Frontal cortex (tissue), 4 donors: ENCODE data around the gene COL13A1. TPM values are rescaled to one million over a fixed set of nuclear protein-coding genes. Genes with fewer than 3 reads are reported as not detected.

Experiments used
- DNase-seq, 2 donors: peaks; one replicate each; pipeline ENCODE4 v3.0.0; 2012; ENCODE audit warnings: low spot score in 2 of 2
- FAIRE-seq: peaks from 2 replicates; lab custom pipeline; 2012; peaks lifted over from hg19 to GRCh38; lab: Jason Lieb, UNC
- total RNA-seq: library from RNA; depleted of rRNA; stranded (reverse); fragments of >200 nt; gene quantifications from one replicate; pipeline ENCODE4 v1.2.3, GENCODE V29; 2014
- donor health status: control.
- donor health status: control.
- donor health status: control.

COL13A1 gene
- total RNA-seq, 1 donor from 2014 or later, result 2.0 TPM

DNA sequence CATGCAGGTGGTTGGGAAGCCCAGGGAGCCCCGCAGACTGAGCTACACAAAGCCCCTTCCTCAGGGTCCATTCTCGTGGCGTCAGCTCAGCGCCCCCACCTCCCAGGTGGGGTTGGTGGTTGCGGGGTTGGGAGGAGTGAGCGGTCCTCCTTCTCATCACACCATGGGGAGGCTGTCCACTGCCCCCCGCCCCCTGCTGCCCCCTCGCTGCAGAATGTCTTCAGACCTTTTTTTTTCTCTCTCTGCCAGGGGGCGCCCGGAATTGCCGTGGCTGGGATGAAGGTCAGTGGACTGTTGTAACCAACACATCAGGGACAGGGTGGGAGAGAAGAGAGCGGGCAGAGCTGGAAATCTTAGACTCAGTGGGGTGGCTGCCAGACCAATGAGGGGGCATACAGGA is 116.3 kb downstream of the COL13A1 start:
- FAIRE-seq, result no peak
- DNase-seq, result no peak

DNA sequence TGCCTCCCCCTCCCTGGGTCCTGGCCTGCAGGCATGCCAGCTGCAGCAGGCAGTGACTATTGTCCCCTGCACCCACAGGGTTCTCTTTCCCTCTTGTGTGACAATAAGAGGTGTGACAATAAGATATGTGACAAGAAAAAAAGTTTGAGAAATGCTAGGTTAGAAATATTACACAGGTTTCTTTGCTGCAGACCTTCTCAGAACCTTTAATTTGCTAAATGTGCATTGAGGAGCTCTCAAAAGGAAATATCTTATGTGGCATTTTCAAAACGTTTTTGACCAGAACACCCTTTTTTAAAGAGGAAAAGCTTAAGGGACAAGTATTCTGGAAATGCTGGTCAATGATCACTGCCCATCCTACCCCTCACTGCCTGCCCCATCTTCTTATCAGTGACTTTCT is 117.5 kb downstream of the COL13A1 start:
- DNase-seq, result no peak
- FAIRE-seq, result no peak

- no peak for DNase-seq
- no peak for FAIRE-seq
Measured at GRCh38 chr10:69925111-69925510, 123.4 kb downstream of the COL13A1 start.

GRCh38 chr10:69928339-69928738 is 126.6 kb downstream of the COL13A1 start:
- no peak for DNase-seq
- no peak for FAIRE-seq

DNA sequence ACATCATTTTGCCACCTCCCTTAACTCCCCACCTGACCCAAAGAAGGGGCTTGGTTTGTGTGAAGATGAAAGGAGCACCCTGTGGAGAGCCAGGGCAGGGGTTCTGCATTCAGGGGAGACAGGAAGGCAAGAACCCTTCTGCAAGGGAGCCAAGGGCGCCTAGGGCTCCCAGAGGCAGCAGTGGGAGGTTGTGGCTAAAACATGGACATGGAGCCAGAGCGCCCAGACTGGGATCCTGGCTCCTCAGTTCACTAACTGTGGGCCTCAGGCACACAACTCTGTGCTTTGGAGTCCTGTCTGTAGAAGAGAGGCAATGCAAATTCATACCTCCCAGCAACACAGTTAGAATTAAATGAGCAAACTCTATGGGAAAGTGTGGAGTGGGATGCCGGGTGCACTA is 127.9 kb downstream of the COL13A1 start:
- FAIRE-seq, result no peak

DNA sequence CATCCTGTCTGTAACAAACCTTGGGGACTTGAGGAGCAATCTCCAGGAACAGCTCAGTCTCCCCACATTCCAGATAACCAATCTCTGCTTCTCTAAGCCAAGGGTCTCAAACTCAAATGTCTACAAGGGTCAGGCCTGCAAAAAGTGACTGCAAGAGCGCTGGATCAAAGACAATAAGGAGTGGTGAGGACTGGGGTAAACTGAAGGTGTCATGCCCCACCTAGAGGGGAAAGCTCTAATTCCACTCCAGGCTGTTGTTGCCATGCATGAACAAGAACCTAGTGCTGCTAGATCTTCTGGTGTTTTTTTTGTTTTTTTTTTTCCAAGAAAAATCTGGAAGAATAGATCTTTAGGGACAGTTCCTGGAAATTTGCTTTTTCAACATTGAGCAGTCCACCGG is 133.1 kb downstream of the COL13A1 start:
- FAIRE-seq, result no peak
- no peak for DNase-seq

More for the DNA sequence above, 127.9 kb downstream of the COL13A1 start:
- no peak for DNase-seq

DNA sequence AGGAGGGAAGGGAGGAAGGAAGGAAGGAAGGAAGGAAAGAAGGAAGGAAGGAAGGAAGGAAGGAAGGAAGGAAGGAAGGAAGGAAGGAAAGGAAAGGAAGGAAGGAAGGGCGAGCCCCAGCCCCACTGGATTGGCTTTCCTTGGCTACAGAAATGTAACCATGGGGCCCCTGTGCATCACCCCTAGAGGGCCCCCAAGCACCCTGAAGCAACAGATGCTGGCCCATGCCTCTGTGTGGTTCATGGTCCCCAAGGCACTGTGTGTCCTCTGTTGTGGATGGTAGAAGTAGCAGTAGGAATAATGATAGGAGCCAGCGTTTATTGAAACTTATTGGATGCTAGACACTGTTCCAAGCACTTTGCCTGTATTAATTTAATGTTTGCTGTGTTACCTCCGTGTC is 134.4 kb downstream of the COL13A1 start:
- no peak for DNase-seq

DNA sequence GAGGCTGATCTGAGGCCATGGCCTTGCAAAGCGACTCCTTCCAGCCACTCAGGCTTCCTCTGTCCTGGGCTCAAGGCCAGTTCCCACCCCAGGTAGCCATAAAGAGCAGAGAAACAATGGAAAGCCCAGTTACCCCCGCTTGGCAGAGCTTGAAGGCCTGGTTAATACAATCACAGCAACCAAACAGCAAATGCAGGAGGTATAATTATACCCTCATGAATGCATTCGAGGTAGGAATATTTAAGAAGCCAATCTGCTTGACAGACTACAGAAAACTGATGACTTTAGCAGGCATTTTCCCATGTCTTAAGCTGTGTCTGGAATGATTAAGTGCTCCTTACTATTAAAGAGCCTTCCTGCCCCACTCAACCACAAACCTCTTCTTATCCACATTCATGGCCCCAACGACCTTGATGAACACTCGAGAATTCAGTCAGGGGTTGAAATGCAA is 136.9 kb downstream of the COL13A1 start:
- DNase-seq, result no peak
- no peak for FAIRE-seq

More for the DNA sequence above, 134.4 kb downstream of the COL13A1 start:
- no peak for FAIRE-seq

DNA sequence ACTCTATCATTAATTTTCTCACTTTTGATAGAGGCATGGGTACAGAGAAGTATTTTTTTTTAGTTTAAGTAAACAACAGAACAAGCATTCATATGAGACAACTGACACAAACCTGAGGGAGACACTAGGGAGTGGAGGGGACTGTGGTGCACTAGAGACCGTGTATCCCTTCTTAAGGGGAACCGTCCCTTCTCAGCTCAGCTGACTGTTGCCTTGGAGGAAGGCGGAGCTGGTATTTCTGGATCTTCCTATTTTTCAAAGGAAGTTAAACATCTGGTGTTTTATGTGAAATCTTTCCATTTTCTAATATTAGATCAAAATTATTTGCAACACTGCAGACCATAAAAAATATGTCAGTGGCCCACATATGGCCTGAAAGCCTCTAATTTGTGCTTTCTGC is 137.4 kb downstream of the COL13A1 start:
- FAIRE-seq (no peak), DNase-seq (no peak)

- no peak for DNase-seq
- no peak for FAIRE-seq
Measured at GRCh38 chr10:69939481-69939880, 137.8 kb downstream of the COL13A1 start.

DNA sequence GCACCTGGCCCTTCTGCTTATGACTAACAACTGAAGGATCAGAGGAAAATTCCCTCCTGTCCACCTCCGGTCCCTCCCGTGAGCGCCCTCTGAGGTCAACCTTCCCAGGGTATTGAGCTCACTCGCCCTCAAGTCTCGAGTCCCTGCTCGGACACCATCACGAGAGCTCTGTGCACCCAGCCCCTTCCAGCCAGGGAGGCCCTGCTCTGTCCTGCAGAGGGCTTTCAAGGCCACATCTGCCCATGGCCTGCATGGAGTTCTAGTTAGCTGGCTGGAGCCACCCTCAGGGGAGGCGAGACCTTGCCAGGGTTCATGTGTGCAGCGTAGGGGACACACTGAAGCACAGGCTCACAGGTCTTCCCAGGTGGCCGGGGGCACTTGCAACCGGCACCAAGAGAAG is 140.0 kb downstream of the COL13A1 start:
- FAIRE-seq, result no peak

GRCh38 chr10:69943292-69943820 is 141.7 kb downstream of the COL13A1 start:
- DNase-seq (no peak), FAIRE-seq (no peak)

More for the DNA sequence above, 140.0 kb downstream of the COL13A1 start:
- DNase-seq, result no peak

DNA sequence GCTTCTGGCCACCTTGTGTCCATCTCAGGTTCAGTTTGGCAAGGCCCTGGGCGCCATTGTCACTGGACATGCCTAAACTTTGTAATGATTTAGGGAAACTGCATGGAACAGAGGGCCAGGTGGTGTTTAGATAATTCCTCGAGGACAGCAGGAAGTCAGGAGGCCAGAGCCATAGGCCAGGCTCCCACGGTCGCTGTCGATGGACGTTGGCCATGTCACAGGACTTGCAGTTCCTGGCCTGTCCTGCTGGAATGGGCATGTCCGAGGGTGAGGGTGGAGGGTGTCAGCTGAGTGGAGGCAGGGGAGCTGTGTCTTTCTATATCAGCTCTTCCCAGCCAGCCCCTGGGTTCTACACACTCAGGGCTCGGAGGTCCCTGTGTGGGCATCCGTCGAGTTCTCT is 143.1 kb downstream of the COL13A1 start:
- no peak for DNase-seq
- no peak for FAIRE-seq

GRCh38 chr10:69948261-69948660 is 146.6 kb downstream of the COL13A1 start:
- no peak for FAIRE-seq
- DNase-seq, result no peak

DNA sequence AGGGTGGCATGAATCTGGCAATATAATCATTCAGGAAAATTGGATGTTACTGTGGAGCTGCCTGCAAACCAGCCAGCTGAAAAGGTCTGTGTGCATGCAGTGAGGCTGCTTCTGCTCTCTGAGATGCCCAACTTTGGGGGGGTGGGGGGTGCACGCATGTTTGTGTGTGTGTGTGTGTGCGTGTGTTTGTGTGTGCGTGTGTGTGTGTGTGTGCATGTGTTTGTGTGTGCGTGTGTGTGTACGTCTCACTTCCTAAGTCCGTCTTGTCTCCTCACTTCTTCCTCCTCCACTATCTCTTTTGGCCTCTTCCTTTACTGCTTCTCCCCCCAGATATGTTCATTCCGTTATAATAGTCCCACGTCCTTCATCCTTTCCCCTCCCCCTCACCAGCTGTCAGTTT is 148.1 kb downstream of the COL13A1 start:
- DNase-seq (no peak), FAIRE-seq (no peak)

DNA sequence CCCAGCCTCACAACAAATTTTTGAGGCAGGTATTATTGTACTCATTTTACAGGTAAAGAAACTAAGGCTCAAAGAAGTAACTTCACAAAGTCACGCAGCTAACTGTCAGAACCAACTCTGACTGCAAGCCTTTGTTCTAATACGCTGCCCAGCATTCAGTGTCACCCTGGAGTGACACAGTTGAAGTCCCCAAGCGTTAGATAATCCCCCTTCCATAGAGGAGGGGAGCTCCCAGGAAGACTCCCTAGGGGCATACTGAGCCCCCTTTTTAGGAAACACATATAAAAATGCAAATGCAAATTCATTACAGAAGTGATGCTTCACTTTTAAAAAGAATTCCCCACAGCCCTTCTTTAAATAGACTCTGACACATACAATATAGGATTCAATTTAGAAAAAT is 150.0 kb downstream of the COL13A1 start:
- DNase-seq, result no peak
- FAIRE-seq, result no peak

GRCh38 chr10:69952069-69952800 is 150.5 kb downstream of the COL13A1 start:
- no peak for DNase-seq
- no peak for FAIRE-seq

- no peak for FAIRE-seq
- no peak for DNase-seq
Measured at GRCh38 chr10:69952821-69953221, 151.1 kb downstream of the COL13A1 start.

GRCh38 chr10:69953851-69954250 is 152.1 kb downstream of the COL13A1 start:
- no peak for FAIRE-seq

GRCh38 chr10:69955211-69955805 is 153.6 kb downstream of the COL13A1 start:
- FAIRE-seq, result no peak

More at GRCh38 chr10:69953851-69954250, 152.1 kb downstream of the COL13A1 start:
- DNase-seq, result no peak

More at GRCh38 chr10:69955211-69955805, 153.6 kb downstream of the COL13A1 start:
- no peak for DNase-seq
